DND-41 (cell line): Measurements from ENCODE around the gene JAKMIP2.

Source experiments
- CTCF ChIP-seq: IDR thresholded peaks from 2 replicates; pipeline ENCODE4 v1.5.1; 2012; ENCODE audit warnings: borderline replicate concordance, low read length, moderate library complexity, mild to moderate bottlenecking; ENCODE audit not compliant: poor library complexity, severe bottlenecking; ENCODE audit errors: extremely low read depth
- EZH2 ChIP-seq: IDR thresholded peaks from 3 replicates; pipeline ENCODE4 v1.6.1; 2012; ENCODE audit warnings: borderline replicate concordance, low read depth, mild to moderate bottlenecking, moderate library complexity, low read length, inconsistent platforms; ENCODE audit not compliant: severe bottlenecking

GRCh38 chr5:147767048-147767447 is 15.5 kb downstream of the JAKMIP2 start:
- TF ChIP-seq CTCF (no peak), EZH2 (no peak)
